GM18526 (cell line): ENCODE measurements around the gene USP5.
A peak's percentile ranks its signal among the peaks of the same experiment; 100 is the strongest.

ENCODE experiments used
- POLR2A ChIP-seq: IDR thresholded peaks from 3 replicates; pipeline ENCODE4 v1.6.1; 2011; ENCODE audit not compliant: insufficient read length; ENCODE audit errors: extremely low read depth

USP5 gene

DNA sequence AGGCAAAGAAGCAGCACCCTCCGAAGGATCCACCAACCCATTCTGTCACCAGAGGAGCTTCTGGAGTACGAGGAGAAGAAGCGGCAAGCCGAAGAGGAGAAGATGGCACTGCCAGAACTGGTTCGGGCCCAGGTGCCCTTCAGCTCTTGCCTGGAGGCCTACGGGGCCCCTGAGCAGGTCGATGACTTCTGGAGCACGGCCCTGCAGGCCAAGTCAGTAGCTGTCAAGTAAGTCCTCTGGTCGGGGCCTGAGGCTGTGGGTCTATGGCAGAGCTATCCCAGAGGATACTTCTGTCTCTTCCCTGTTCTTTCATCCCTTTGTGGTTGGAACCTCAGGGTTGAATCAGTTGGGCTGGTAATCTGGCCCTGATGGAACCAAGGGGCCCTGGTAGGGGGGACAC, 9.4 kb downstream of the USP5 start:
- no peak for TF ChIP-seq POLR2A

DNA sequence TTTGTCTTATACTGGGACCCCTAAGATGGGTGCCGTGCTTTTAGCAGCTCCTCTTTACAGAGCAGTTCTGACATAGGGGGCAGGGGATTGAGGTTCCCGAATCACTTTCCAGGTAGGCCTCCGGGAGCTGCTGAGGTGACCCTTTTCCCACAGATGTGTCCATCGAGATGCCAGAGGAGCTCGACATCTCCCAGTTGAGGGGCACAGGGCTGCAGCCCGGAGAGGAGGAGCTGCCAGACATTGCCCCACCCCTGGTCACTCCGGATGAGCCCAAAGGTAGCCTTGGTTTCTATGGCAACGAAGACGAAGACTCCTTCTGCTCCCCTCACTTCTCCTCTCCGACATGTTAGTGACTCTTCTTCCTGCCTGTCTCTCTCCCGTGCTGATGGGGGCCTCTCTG, 11.1 kb downstream of the USP5 start:
- TF ChIP-seq POLR2A: no peak

GRCh38 chr12:6863586-6864321, 11.8 kb downstream of the USP5 start:
- no peak for TF ChIP-seq POLR2A

DNA sequence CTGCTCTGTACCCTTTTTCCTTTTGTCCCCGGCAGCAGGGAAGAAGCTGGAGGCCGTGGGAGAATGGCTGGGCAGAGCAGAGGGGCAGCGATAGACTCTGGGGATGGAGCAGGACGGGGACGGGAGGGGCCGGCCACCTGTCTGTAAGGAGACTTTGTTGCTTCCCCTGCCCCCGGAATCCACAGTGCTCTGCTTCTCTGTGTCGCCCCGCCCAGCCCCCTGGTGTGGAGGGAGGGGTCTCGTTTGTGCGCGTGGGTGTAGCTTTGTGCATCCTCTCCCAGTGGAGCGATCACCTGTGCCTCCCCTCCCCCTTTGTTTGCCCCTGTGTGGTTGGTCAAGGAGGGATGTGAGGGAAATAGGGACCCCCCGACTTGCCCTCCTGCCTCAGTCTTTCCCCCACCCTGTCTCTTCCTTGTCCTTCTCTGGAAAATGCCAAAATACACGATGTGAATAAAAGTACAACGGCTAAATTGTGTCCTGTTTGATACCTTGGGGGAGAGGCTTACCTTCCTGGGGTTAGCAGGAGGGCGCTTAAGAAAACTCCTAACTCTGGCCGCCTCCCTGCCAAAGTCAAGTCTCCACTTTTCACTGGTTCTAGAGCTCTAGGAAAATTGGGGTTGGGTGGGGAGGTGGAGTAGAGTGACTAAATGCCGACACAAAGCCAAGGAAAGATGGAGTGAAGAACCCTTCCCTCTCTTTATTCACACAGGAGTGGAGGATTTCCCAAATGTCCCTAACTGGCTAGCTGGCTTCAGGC, 14.4 kb downstream of the USP5 start:
- no peak for TF ChIP-seq POLR2A

DNA sequence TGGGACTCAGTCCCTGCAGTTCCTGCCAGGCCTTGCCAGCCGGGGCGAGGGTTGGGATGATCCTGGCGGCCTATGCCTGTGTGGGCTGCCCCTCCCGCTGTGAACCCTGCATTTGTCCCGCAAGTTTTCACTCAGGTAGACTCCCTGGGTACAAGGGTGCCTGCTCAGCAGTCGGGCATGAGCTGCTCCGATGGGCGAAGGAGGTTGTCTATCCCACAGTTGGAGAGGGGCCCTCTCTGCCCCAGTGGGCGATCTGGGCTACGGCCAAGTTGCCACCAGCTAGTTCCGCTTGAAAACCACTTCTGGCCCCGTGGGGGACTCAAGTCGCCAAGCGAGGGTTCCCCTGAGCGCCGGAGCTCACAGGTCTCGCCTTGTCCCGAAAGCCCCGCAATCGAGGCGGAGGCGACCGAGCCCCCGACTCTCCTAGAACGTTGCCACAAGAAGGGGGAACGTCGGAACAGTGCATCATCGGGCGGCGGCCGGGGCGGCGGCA, 15.0 kb downstream of the USP5 start:
- TF ChIP-seq POLR2A: no peak

GRCh38 chr12:6867413-6868210, 15.7 kb downstream of the USP5 start, which contains the start of gene TPI1:
Gene TPI1, plus strand, starts transcription at chr12:6867531. Its CDS starts 36 bp downstream, at chr12:6867567.
- TF ChIP-seq POLR2A: peak; percentile 99

DNA sequence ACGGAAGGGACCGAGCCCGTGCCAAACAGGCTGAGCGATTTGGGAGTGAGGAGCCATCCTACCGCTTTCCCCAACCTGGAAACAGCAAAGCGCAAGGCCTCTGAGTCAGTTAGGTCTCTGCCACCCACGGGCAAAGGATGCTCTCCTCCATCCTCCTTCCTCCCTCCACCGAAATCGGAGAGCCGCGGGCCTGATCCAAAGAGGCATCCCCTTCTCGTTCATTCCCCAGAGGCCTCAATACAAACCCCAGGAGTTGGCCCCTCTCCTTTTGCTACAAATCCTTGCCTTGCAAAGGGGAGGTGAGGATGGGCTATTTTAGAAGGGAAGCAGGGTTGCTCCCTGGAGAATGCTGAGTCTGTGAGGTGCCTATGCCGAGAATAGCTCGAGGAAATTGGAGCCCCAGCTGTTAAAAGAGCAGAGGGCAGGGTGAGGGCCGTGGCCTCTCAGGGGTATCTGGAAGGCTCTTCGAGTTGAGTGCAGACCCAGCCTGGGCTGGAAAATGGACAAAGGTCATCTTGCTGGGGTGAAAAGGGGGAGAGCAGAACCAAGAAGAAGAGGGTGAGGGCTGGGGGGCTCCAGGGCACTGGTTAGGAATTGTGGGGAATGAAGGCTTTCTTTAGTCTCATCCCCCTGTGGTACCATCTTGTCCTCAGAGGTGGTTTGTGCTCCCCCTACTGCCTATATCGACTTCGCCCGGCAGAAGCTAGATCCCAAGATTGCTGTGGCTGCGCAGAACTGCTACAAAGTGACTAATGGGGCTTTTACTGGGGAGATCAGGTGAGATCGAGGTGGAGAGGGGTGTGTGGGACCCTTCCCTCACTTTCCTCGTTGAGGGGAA, 16.5 kb downstream of the USP5 start:
- no peak for TF ChIP-seq POLR2A

- TF ChIP-seq POLR2A: no peak
These were observed 17.4 kb downstream of the USP5 start for GRCh38 chr12:6869049-6870021.

DNA sequence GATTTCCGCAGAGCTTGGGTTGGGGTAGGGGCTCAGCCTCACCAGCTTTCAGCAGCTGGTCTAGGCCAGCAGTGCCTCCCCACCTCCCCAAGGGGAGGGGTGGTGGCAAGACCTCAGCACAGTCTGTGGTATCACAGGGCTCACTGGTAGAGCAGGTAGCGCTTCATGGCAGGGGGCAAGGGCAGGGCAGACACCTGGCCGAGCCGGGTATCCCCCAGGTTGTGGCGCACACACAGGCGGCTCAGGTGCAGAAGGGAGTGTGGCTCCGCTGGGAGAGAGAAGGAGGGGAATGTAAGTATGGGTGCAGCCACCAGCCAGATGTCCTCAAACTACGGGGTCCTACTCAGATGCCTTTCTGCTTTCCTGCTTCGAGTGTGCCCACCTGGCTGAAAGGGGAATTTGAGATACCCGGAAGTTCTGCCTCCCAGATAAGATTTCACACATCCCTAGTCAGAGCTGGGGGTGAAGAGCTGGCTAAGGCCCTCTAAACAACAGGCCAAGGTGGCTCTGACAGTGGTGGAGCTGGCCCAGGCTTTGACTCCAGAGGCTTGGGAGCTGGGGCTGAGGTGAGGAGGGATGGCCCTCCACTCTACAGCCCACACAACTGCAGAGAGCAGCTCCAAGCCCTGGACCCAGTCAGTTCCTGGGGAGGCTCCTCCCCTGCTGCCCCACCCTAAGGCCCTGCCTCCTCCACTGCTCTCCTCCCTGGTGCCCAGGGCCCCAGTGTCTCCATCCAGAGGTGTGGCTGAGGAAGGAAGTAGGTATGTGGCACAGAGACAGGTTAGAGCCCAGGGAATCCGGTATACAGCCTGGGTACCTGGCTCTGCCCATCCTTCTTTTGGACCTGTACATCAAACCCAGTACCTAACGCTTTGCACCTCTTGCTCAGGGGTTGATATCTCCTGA, 19.4 kb downstream of the USP5 start:
- TF ChIP-seq POLR2A: no peak

DNA sequence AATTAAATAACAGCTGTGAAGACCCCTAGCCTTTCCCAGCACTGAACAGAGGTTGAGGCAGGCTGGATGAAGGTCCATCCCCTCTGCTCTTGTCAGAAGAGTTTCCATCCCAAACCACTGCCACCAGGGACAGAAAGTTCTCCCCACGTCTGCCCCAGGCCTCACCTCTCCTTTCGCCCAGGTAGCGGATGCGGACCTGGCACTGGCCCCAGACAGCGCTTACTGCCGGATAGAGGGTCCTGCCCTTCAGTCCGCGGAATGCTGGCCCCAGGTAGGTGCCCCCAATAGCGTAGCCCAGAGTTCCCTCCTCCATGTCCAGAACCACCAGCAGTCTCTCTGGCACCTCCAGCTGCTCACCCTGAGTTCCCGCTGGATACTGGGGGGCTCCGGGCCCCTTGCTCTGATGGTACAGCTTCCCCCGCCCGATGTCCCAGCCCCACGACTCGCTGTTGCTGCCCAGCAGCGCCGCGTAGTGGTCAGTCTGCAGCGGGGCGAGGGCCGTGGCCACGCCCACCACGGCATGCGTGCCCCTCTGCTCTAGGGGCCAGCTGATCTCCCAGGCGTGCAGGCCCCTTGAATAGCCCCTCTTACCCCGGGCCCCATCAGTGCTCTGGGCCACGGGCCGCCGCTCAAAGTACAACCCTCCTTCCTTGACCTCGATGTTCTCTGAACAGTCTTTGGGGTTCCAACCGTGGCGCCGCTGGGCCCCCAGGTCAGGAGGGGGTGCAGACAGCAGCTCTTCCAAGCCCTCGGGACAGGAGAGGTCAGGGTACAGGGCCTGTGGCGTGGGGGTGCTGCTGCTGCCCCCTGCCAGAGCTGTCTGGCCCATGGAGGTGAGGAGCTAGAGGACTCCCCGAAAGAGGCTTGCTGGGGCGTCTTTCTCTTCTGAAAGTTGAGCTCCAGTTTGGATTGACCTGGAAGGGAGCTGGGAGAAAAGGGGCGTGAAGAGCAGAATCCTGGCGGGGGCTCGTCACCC, 20.4 kb downstream of the USP5 start:
- peak; percentile 39 for TF ChIP-seq POLR2A
